GM18511 (cell line): ENCODE data around the gene C15orf62.

Source experiments
- ATAC-seq: cut with Tn5 transposase; IDR thresholded peaks from one replicate; pipeline ENCODE4 v1.9.1; 2021; ENCODE audit warnings: mild to moderate bottlenecking, moderate library complexity; ENCODE audit not compliant: unreplicated experiment

The C15orf62 gene

DNA sequence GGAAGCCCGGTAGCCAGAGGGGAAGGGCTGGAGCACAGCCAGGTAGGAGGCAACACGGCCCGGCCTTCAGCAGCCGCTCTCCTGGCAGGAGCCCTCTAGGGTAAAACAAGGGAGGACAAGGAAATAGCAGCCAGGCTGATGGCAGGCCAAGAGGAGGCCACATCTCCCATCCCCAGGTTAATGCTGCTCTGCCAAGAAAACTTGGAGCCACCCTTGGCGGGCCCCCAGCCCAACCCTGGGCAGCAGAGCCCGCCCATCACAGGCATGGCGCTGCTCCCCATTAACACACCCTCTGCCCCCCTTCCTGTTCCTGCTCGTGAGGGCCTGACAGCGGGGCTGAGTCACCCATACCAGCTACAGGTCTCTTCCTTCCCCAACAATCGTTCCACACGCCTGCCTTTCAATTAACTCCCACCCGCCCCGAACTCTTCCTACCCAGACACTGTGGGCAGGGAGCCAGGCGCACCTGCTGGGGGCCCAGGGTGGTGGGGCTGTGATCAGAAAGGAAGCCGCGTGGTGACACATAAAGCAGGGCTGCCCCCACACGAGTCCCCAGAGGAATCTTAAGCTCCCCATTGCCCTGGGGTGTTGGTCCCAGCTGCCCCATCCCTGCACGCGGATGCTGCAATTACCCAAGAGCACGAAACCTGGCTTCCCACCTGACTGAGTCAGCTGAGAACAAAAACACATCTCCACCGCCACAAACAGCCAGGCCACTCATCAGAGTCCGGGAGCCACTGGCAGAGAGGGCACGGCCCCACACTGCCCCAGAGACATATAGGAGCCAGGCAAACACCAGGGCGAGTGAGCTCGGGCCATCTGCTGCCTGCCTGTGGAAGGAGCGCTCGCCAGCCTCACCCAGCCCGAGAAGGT, at the start of gene C15orf62:
C15orf62 (plus strand) TSS at position 707 of the 873 bp plus-strand sequence. CDS start 516 bp downstream, outside the sequence.
- ATAC-seq, result peak; percentile 71

- no peak for ATAC-seq
Observed at GRCh38 chr15:40721701-40722100, 48.1 kb upstream of the C15orf62 start.

- no peak for ATAC-seq
Observed at GRCh38 chr15:40722354-40722753, 47.4 kb upstream of the C15orf62 start.

DNA sequence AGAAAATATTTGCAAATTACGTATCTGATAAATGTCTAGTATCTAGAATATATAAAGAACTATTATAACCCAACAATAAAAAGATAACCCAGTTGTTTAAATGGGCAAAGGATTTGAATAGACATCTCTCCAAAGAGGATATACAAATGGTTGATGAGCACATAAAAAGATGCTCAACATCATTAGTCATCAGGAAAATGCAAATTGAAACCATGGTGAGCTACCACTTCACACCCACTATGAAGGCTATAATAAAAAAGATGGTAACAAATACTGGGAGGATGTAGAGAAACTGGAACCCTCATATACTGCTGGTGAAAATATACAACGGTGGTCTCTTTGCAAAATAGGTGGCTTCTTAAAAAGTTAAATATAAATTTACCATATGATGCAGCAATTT, 46.8 kb upstream of the C15orf62 start:
- no peak for ATAC-seq

DNA sequence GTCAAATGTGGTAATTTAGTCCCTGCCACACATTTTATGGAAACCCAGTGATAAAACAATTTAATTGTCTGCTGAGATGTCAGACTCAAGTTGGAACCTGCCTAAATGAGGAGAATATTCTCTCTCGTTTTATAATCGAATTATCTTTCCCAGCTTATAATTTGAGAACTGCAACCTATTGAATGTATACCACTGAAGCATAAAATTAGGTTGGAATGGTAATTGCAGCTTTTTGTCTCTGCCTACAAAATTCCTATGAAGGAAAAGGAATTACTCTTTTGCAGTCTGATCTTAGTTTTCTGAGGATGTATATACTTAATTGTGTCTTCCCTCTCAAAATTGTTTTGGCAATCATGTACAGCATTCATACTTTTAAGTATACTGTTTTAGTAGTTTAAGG, 45.9 kb upstream of the C15orf62 start:
- no peak for ATAC-seq

GRCh38 chr15:40731034-40731433, 38.7 kb upstream of the C15orf62 start:
- no peak for ATAC-seq

DNA sequence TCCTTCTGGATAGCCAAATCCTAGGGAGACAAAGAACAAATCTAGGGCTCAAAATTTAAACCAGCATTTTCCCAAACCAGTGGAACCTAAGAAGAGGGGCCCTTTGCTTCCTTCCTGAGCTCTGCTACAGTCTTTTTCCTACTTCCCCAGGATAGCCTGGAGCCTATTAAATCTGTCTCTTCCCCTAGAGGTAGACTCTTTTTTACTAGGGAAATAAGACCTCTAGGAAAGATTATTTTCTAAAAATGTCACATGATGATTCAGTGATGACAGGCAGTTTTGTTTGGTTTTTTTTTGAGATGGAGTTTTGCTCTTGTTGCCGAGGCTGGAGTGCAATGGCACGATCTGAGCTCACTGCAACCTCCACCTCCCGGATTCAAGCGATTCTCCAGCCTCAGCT, 33.2 kb upstream of the C15orf62 start:
- ATAC-seq, result no peak

- ATAC-seq, result no peak
Observed at GRCh38 chr15:40737048-40737447, 32.7 kb upstream of the C15orf62 start.

DNA sequence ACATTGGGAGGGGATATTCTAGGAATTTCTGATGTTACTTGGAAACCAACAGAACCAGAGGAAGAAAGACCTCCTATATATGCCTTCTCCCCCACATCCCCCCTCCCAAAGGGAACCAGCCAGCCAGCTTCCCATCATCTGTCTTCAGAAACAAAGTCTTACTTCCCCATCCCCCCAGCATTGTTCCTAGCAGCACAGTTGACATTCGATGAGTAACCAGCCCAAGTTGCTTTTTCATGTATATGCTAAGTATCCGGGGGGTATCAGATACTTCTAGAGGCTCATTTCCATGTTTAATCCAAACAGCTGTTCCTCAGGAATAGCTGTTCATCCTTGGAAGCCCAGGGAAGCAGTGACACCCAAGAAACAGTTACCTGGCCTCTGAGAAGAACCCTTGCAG, 30.7 kb upstream of the C15orf62 start:
- no peak for ATAC-seq

GRCh38 chr15:40739854-40740253, 29.9 kb upstream of the C15orf62 start:
- ATAC-seq, result no peak

DNA sequence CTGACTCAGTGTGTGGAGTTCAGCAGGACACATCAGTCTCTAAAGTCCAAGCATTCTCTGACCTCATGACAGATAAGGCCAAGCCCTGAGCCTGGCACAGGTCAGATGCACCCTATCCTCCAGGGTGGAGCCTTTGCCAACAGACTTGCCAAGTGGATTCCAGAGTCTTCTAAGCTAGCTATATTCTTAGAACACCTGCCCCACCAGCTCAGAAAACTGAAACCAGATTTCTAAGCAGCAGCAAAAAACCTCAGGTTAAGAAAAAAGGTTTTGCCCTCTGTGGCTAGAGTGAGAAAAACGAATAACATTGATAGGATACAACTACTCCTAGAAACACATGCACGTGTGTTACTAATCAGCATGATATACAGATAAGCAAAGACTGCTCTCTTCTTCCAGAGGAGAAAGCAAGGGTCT, 26.3 kb upstream of the C15orf62 start:
- ATAC-seq, result no peak

GRCh38 chr15:40743921-40744814, 25.6 kb upstream of the C15orf62 start:
- no peak for ATAC-seq

DNA sequence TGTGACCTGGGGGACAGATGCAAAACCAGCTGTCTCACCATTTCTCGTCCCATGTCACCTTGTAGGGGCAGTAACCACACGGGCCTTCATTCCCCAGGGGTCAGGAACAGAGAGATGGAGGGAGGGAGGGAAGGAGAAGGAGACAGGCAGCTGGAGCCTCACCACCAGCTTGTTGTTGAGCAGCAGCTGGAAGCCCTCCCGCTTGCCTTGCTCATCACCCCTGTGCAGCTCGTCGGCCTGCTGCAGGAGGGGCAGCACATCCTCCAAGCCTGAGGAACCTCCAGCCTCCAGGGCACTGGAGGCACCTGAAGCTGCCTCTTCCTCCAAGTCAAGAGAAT, 25.0 kb upstream of the C15orf62 start:
- no peak for ATAC-seq

GRCh38 chr15:40746916-40747418, 22.8 kb upstream of the C15orf62 start:
- no peak for ATAC-seq

GRCh38 chr15:40747685-40748631, 21.8 kb upstream of the C15orf62 start:
- ATAC-seq, result no peak

GRCh38 chr15:40749151-40749630, 20.6 kb upstream of the C15orf62 start:
- no peak for ATAC-seq

DNA sequence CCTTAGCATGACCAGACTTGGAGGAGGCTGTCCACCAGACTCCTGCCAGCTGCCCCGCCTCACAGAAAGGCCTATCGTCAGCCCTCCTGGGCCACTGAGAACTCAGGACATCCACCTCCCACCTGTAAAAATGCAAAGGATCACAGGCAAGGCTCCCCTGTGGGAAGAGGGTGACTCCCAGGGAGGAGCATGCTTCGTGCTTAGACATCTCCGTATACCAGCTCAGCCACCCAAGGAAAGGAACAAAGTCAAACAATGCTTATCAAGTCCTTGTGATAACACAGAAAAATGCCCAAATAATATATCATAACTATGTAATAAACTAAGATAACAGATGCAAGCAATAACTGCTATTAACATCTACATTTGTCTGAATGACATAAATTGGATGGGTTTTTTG, 18.9 kb upstream of the C15orf62 start:
- ATAC-seq, result no peak

DNA sequence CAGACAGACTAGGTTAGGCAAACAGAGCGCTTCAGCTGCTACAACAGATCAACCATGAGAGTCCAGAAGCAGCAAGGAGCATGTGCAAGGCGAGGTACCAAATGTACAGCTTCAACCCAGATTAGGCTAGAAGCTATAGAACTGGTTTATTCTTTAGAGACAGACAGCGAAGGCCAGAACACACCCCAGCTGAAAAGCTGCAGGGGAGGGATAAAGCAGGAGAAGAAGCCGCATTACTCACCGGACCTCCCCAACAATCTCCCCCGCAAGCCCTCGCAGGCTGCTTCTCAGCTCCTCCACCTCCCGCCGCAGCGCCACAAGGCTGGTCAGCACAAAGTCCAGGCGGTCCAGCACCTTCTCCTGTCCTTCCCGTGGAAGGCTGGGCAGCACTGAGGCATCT, 18.0 kb upstream of the C15orf62 start:
- ATAC-seq, result no peak

DNA sequence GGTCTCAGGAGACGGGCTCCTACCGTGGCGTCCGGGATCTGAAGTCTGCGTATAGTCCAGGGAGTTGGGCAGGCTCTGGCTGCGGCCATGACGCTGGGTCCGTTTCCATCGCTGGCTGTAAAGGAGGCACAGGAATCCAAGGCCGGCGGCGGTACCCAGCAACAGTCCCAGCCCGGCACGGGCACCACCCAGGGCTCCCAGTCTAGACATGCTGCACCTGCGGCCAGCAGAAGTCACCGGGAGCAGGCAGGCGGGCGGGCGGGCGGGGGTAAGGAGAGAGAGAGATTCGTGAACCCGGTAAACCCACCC, 15.3 kb upstream of the C15orf62 start:
- ATAC-seq, result no peak
